Endothelial cell of umbilical vein (primary cell): ENCODE results near the gene GPR18. TPM values are rescaled to one million over a fixed set of nuclear protein-coding genes. Genes with fewer than 3 reads are reported as not detected.
"Not testable (repeated sequence)": the region's sequence is repeated elsewhere in the genome, so short reads cannot be mapped to it uniquely, and the experiment has no call there.

Experiments used
- BruUV-seq: library from RNA; stranded (reverse); fragments of 400-500 nt; replicated peaks from 2 replicates; lab custom pipeline; 2021; lab: Mats Ljungman, UMichigan
- CTCF ChIA-PET: fragments of 300-600, 350-600 bp; sonication (Branson Sonifier 250); formaldehyde crosslinking; loops from one replicate; lab custom pipeline; 2021; ENCODE audit warnings: antibody characterized with exemption, inconsistent platforms; lab: Charles Lee
- POLR2A ChIA-PET: fragments of 300-600, 350-600 bp; sonication (Branson Sonifier 250); formaldehyde crosslinking; loops from one replicate; lab custom pipeline; 2021; ENCODE audit warnings: antibody characterized with exemption, inconsistent platforms; lab: Charles Lee
- DNase-seq: peaks from one replicate; pipeline ENCODE4 v3.0.0-alpha.2; 2011; ENCODE audit warnings: low read depth, low spot score
- FAIRE-seq: peaks from 2 replicates; lab custom pipeline; 2011; peaks lifted over from hg19 to GRCh38; lab: Jason Lieb, UNC
- H2AFZ ChIP-seq: 2 replicates; pipeline ENCODE4 v1.6.0; 2012; ENCODE audit warnings: low read depth, low read length, control low read depth, inconsistent platforms
- H3K27ac ChIP-seq: 2 replicates; pipeline ENCODE4 v1.5.1; 2011; ENCODE audit warnings: low read depth, mild to moderate bottlenecking, control low read depth, low read length, moderate library complexity; ENCODE audit not compliant: insufficient read depth
- H3K27me3 ChIP-seq, 2 experiments: 2 replicates each; pipeline versions ENCODE4 v1.6.0 to v1.6.1; 2011; ENCODE audit warnings: low read length in 2 of 2, mixed read lengths in 1 of 2; ENCODE audit not compliant: control insufficient read depth in 2 of 2, insufficient read depth in 2 of 2
- H3K36me3 ChIP-seq, 2 experiments: 2 replicates in 1 of 2; 3 replicates in 1 of 2; pipeline ENCODE4 v1.5.1; 2011; ENCODE audit warnings: low read length in 2 of 2, mild to moderate bottlenecking in 1 of 2, moderate library complexity in 1 of 2; ENCODE audit not compliant: control insufficient read depth in 2 of 2, insufficient read depth in 2 of 2; ENCODE audit errors: extremely low read depth in 1 of 2
- H3K4me1 ChIP-seq: 3 replicates; pipeline ENCODE4 v1.5.1; 2011; ENCODE audit warnings: mild to moderate bottlenecking, low read length; ENCODE audit not compliant: control insufficient read depth, insufficient read depth; ENCODE audit errors: extremely low read depth
- H3K4me2 ChIP-seq: 2 replicates; pipeline ENCODE4 v1.6.1; 2011; ENCODE audit warnings: low read length, control low read depth, mixed read lengths; ENCODE audit not compliant: insufficient read depth
- H3K4me3 ChIP-seq, 3 experiments: fragments of 200-600 bp in 1 of 3; sonication (generic), shearing (Covaris generic) in 1 of 3; replicated peaks in 1 of 3; 2 replicates each; pipeline ENCODE4 v1.5.1; 2011 to 2016; ENCODE audit warnings: control low read depth in 3 of 3, low read length in 3 of 3, mild to moderate bottlenecking in 2 of 3, inconsistent platforms in 1 of 3, low read depth in 1 of 3, moderate library complexity in 1 of 3; ENCODE audit not compliant: insufficient read depth in 1 of 3
- H3K79me2 ChIP-seq: 2 replicates; pipeline ENCODE4 v1.6.0; 2012; ENCODE audit warnings: low read length, inconsistent platforms; ENCODE audit not compliant: control insufficient read depth, insufficient read depth
- H3K9ac ChIP-seq: replicated peaks from 2 replicates; pipeline ENCODE3; 2011; ENCODE audit warnings: low read length, control low read depth; ENCODE audit not compliant: insufficient read depth; ENCODE audit errors: extremely low read depth
- H3K9me1 ChIP-seq: replicated peaks from 3 replicates; pipeline ENCODE4 v1.6.0; 2011; ENCODE audit warnings: mild to moderate bottlenecking, low read length; ENCODE audit not compliant: control insufficient read depth, insufficient read depth; ENCODE audit errors: extremely low read depth
- H3K9me3 ChIP-seq: replicated peaks from 2 replicates; pipeline ENCODE4 v1.5.1; 2012; ENCODE audit warnings: low read length, inconsistent platforms; ENCODE audit not compliant: control insufficient read depth, insufficient read depth
- H4K20me1 ChIP-seq: replicated peaks from 2 replicates; pipeline ENCODE3; 2011; ENCODE audit warnings: mild to moderate bottlenecking, low read length; ENCODE audit not compliant: control insufficient read depth, insufficient read depth; ENCODE audit errors: extremely low read depth
- EZH2 ChIP-seq: IDR thresholded peaks from 2 replicates; pipeline ENCODE4 v1.6.1; 2012; ENCODE audit warnings: borderline replicate concordance, low read depth, mild to moderate bottlenecking, moderate library complexity, low read length, inconsistent platforms; ENCODE audit not compliant: severe bottlenecking
- dilution Hi-C: fragments of 300-500 bp; cut with MboI; formaldehyde crosslinking; loops from one replicate; pipeline ENCODE4 v1.15.0; 2019; ENCODE audit warnings: low sequenced_read_pairs; ENCODE audit not compliant: extremely low pct_ligation_motif_present
- intact Hi-C: fragments of 100-400 bp; cut with micrococcal nuclease; formaldehyde crosslinking; loops from one replicate; pipeline ENCODE4 v1.10.0; 2022
- polyA plus RNA-seq, 4 experiments: library from polyadenylated mRNA; depleted of rRNA in 3 of 4; stranded (reverse) in 3 of 4; unstranded in 1 of 4; fragments of >200 nt; gene quantifications; 2 replicates each; pipeline versions ENCODE4 v1.2.1 to v1.2.3, GENCODE V29; 2011 to 2012; ENCODE audit warnings: missing spikeins in 1 of 4
- total RNA-seq: library from RNA; stranded (reverse); gene quantifications from 2 replicates; pipeline ENCODE4 v1.2.3, GENCODE V29; 2021
- TF ChIP-seq, protein P1 (sequence below), 2 donors: IDR thresholded peaks; 1 replicate in 1 of 2; 2 replicates in 1 of 2; pipeline ENCODE4 v1.5.1; 2011; ENCODE audit warnings: low read length in 2 of 2, mild to moderate bottlenecking in 2 of 2, moderate library complexity in 2 of 2, control low read depth in 1 of 2, inconsistent platforms in 1 of 2, low read depth in 1 of 2; ENCODE audit not compliant: insufficient read depth in 1 of 2; ENCODE audit errors: extremely low read depth in 1 of 2

The GPR18 gene
- total and polyA plus RNA-seq, 2 donors (not counting 3 experiments of a cell fraction or from before 2014, with no cell fraction given): not detected

DNA sequence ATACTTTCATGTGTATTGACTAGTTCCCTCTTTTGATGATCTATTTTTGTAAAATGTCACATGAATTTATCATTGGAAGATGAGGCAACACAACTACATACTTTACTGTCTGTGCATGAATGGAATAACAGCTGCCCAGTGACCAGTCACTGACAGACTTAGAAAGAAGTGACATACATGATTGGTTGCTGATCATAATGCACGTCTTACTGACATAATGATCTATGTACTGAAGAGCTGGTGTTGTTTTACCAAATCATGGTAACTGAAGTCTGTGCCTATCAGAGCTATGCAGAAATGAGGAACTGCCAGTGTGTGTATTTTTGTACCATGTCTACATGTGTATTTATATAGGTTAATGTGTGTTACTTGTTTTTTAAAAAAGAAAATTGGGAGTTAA lies 26.5 kb downstream of the GPR18 start:
- dilution Hi-C loops (no loop called here), intact Hi-C loops (no loop called here)
- no peaks in the 10 kb centered on the region for H3K4me1 ChIP-seq
- no peaks in the 10 kb centered on the region for H3K9me3 ChIP-seq
- no peaks in the 10 kb centered on the region for H3K27me3 ChIP-seq
- no peaks in the 10 kb centered on the region for H4K20me1 ChIP-seq
- peaks cover 31% of the 10 kb centered on the region for H3K79me2 ChIP-seq
- peaks cover 0 to 3% of the 10 kb centered on the region in 2 experiments for H3K36me3 ChIP-seq
- H3K27ac ChIP-seq: no peak overlapping the region
- no peaks in the 10 kb centered on the region for H3K9me1 ChIP-seq
- TF ChIP-seq EZH2: no peak
- no TSS peak for BruUV-seq
- no peak overlapping the region for H3K9ac ChIP-seq
- H3K4me2 ChIP-seq: no peak overlapping the region
- CTCF ChIA-PET: interaction anchor here (1.1 to 1.7 kb wide), 2 partner anchors 30 to 205 kb away, joined by 3 to 9 read pairs; partner anchors contain the start of gene UBAC2
- FAIRE-seq: no peak
- H2AFZ ChIP-seq: no peak overlapping the region
- POLR2A ChIA-PET: interaction anchor here (1.1 kb wide), 1 partner anchor 8 kb away, joined by 3 read pairs; no protein-coding TSS in a partner anchor
- no peak overlapping the region for H3K4me3 ChIP-seq
- DNase-seq: no peak

DNA sequence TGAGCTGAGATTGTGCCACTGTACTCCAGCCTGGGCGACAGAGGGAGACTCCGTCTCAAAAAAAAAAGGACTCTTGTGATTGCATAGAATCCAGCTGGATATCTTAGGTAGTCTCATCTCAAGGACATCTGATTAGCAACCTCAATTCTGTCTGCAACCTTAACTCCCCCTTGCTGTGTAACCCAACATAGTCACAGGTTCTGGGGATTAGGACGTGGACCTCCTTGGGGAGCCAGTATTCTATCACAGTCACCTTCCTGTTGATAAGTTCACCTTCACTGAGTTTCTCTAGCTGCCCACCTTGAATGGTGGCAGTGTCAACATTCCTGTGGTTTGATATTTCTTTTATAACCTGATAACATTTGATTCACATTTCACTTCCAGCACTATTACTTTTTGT lies 27.2 kb downstream of the GPR18 start:
- FAIRE-seq (no peak), DNase-seq (no peak)
- Histone ChIP-seq H3K79me2 (peaks cover 31% of the 10 kb centered on the region), H3K36me3 (peaks cover 0 to 3% of the 10 kb centered on the region in 2 experiments), H3K27ac (no peak overlapping the region), H3K4me1 (no peaks in the 10 kb centered on the region), H3K9ac (no peak overlapping the region), H3K4me3 (no peak overlapping the region), H3K9me1 (no peaks in the 10 kb centered on the region), H4K20me1 (no peaks in the 10 kb centered on the region), H3K9me3 (no peaks in the 10 kb centered on the region), H3K27me3 (no peaks in the 10 kb centered on the region), H3K4me2 (no peak overlapping the region), H2AFZ (no peak overlapping the region)
- BruUV-seq: no TSS peak
- CTCF ChIA-PET: interaction anchor here (1.1 to 1.7 kb wide), 5 partner anchors 12 to 206 kb away, joined by 3 to 9 read pairs (median 3); partner anchors contain the start of gene UBAC2
- TF ChIP-seq, protein P1, sequence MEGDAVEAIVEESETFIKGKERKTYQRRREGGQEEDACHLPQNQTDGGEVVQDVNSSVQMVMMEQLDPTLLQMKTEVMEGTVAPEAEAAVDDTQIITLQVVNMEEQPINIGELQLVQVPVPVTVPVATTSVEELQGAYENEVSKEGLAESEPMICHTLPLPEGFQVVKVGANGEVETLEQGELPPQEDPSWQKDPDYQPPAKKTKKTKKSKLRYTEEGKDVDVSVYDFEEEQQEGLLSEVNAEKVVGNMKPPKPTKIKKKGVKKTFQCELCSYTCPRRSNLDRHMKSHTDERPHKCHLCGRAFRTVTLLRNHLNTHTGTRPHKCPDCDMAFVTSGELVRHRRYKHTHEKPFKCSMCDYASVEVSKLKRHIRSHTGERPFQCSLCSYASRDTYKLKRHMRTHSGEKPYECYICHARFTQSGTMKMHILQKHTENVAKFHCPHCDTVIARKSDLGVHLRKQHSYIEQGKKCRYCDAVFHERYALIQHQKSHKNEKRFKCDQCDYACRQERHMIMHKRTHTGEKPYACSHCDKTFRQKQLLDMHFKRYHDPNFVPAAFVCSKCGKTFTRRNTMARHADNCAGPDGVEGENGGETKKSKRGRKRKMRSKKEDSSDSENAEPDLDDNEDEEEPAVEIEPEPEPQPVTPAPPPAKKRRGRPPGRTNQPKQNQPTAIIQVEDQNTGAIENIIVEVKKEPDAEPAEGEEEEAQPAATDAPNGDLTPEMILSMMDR (IDR thresholded peaks at IDR 0.05; ENCODE audit: extremely low read depth in 1 of 2, insufficient read depth in 1 of 2, low read depth in 1 of 2, low read length in 2 of 2): no peak
- intact Hi-C loops (no loop called here), dilution Hi-C loops (no loop called here)
- POLR2A ChIA-PET: no interaction called here

DNA sequence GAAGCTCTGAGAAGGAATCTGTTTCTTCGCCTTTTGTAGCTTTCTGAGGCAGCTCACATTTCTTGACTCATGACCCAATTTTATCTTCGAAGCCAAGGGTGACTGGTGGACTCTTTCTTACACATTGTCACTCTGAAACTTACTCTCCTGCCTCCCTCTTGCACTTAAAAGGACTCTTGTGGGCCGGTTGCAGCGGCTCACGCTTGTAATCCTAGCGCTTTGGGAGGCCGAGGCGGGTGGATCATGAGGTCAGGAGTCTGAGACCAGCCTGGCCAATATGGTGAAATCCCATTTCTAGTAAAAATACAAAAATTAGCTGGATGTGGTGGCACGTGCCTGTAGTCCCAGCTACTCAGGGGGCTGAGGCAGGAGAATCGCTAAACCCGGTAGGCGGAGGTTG lies 27.6 kb downstream of the GPR18 start:
- H3K4me2 ChIP-seq, H4K20me1 ChIP-seq, BruUV-seq, H3K27me3 ChIP-seq, H3K9me3 ChIP-seq, FAIRE-seq, DNase-seq, dilution Hi-C loops, POLR2A ChIA-PET, H3K27ac ChIP-seq, H3K4me1 ChIP-seq, H3K9me1 ChIP-seq, H3K4me3 ChIP-seq, intact Hi-C loops, H2AFZ ChIP-seq, H3K36me3 ChIP-seq, H3K9ac ChIP-seq: not testable (repeated sequence)
- peaks cover 34% of the 10 kb centered on the region for H3K79me2 ChIP-seq
- CTCF ChIA-PET: interaction anchor here (1.1 to 1.5 kb wide), 4 partner anchors 13 to 39 kb away, joined by 3 to 4 read pairs (median 4); partner anchors contain the start of gene UBAC2
